Measurements from ENCODE around the gene PIP5K1B.

Gene PIP5K1B

DNA sequence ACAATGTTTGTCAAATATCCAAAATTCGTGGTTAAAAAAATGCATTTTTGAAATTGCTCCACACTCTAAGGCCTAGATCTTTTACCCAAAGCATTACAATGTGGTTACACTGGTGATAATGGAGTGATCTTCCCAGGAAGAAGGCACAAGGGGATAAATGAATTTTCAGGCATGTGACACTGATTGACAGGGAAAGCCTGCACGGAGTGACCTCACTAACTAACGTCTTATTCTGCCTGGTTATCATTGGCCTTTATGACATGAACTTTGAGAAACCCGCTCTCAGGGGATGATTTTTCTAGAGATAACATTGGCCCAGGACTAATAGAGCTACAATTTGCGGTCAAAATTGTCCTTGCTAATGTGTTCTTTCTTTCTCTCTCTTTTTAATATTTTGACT is 171.2 kb downstream of the PIP5K1B start:
- TF ChIP-seq POLR2AphosphoS5 (IDR thresholded peaks at IDR 0.05; ENCODE audit: low read depth, low read length): no peak
- TF ChIP-seq, protein P1, sequence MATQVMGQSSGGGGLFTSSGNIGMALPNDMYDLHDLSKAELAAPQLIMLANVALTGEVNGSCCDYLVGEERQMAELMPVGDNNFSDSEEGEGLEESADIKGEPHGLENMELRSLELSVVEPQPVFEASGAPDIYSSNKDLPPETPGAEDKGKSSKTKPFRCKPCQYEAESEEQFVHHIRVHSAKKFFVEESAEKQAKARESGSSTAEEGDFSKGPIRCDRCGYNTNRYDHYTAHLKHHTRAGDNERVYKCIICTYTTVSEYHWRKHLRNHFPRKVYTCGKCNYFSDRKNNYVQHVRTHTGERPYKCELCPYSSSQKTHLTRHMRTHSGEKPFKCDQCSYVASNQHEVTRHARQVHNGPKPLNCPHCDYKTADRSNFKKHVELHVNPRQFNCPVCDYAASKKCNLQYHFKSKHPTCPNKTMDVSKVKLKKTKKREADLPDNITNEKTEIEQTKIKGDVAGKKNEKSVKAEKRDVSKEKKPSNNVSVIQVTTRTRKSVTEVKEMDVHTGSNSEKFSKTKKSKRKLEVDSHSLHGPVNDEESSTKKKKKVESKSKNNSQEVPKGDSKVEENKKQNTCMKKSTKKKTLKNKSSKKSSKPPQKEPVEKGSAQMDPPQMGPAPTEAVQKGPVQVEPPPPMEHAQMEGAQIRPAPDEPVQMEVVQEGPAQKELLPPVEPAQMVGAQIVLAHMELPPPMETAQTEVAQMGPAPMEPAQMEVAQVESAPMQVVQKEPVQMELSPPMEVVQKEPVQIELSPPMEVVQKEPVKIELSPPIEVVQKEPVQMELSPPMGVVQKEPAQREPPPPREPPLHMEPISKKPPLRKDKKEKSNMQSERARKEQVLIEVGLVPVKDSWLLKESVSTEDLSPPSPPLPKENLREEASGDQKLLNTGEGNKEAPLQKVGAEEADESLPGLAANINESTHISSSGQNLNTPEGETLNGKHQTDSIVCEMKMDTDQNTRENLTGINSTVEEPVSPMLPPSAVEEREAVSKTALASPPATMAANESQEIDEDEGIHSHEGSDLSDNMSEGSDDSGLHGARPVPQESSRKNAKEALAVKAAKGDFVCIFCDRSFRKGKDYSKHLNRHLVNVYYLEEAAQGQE (IDR thresholded peaks at IDR 0.05; ENCODE audit: insufficient read depth in 1 of 2, low read depth in 2 of 2, low read length in 2 of 2): no peak
- TF ChIP-seq FOXP2 (optimal IDR thresholded peaks at IDR 0.05; ENCODE audit: borderline replicate concordance, extremely low read depth, extremely low read length, insufficient read depth): no peak

- no peak for TF ChIP-seq FOXP2 (optimal IDR thresholded peaks at IDR 0.05; ENCODE audit: borderline replicate concordance, extremely low read depth, extremely low read length, insufficient read depth)
- TF ChIP-seq, protein P1 (IDR thresholded peaks at IDR 0.05; ENCODE audit: insufficient read depth in 1 of 2, low read depth in 2 of 2, low read length in 2 of 2): no peak
- TF ChIP-seq SIN3A (IDR thresholded peaks at IDR 0.05; ENCODE audit: borderline replicate concordance, insufficient read depth, low read length): no peak
- TF ChIP-seq TAF1 (IDR thresholded peaks at IDR 0.05; ENCODE audit: borderline replicate concordance, insufficient read depth, low read length): no peak
- TF ChIP-seq POLR2AphosphoS5 (IDR thresholded peaks at IDR 0.05; ENCODE audit: low read depth, low read length): no peak
Observed at GRCh38 chr9:68876681-68877080, 171.6 kb downstream of the PIP5K1B start.

DNA sequence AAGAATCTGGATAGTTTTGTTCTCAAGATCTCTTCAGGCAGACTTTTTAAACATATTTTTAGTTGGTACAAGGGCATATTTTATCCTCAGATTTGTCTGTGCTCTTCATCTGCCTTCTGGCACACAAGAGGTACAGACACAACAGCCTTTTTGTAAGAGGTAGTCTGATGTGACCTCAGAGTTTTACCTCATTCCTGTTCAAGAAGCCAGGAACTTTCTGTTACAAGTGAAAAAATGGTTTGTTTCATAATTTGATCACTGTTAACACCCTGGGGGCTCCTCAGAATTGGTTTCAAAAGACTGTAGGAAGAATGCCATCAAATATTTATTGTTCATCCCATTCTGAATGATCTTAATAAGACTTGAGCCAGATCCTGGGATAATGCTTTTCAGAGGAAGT is 172.2 kb downstream of the PIP5K1B start:
- TF ChIP-seq, protein P1 (IDR thresholded peaks at IDR 0.05; ENCODE audit: insufficient read depth in 1 of 2, low read depth in 2 of 2, low read length in 2 of 2): no peak
- TF ChIP-seq SIN3A (IDR thresholded peaks at IDR 0.05; ENCODE audit: borderline replicate concordance, insufficient read depth, low read length) (no peak), TAF1 (IDR thresholded peaks at IDR 0.05; ENCODE audit: borderline replicate concordance, insufficient read depth, low read length) (no peak), FOXP2 (optimal IDR thresholded peaks at IDR 0.05; ENCODE audit: borderline replicate concordance, extremely low read depth, extremely low read length, insufficient read depth) (no peak), POLR2AphosphoS5 (IDR thresholded peaks at IDR 0.05; ENCODE audit: low read depth, low read length) (no peak)

DNA sequence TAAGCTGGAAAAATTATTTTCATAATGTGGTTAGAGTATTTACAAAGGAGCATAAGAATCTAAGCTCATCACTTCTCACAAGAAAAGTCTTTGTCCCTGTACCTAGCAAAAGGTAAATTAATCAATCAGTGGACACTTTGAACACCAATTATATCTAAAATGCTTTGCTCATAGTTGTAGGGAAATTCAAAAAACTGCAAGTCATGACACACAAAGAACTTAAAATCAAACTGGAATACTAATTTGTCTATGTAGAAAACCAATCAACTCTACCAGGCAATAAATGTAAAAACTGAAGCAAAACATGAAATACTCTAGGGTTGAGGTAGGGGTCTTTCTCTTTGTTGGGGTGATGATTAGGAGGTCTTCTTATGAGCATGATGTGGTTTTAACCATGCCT is 173.4 kb downstream of the PIP5K1B start:
- no peak for TF ChIP-seq FOXP2 (optimal IDR thresholded peaks at IDR 0.05; ENCODE audit: borderline replicate concordance, extremely low read depth, extremely low read length, insufficient read depth)
- no peak for TF ChIP-seq POLR2AphosphoS5 (IDR thresholded peaks at IDR 0.05; ENCODE audit: low read depth, low read length)
- TF ChIP-seq SIN3A (IDR thresholded peaks at IDR 0.05; ENCODE audit: borderline replicate concordance, insufficient read depth, low read length): no peak
- TF ChIP-seq, protein P1 (IDR thresholded peaks at IDR 0.05; ENCODE audit: insufficient read depth in 1 of 2, low read depth in 2 of 2, low read length in 2 of 2): no peak
- no peak for TF ChIP-seq TAF1 (IDR thresholded peaks at IDR 0.05; ENCODE audit: borderline replicate concordance, insufficient read depth, low read length)

- TF ChIP-seq FOXP2 (optimal IDR thresholded peaks at IDR 0.05; ENCODE audit: borderline replicate concordance, extremely low read depth, extremely low read length, insufficient read depth): no peak
- TF ChIP-seq, protein P1 (IDR thresholded peaks at IDR 0.05; ENCODE audit: insufficient read depth in 1 of 2, low read depth in 2 of 2, low read length in 2 of 2): no peak
- TF ChIP-seq TAF1 (IDR thresholded peaks at IDR 0.05; ENCODE audit: borderline replicate concordance, insufficient read depth, low read length): no peak
- TF ChIP-seq POLR2AphosphoS5 (IDR thresholded peaks at IDR 0.05; ENCODE audit: low read depth, low read length): no peak
- TF ChIP-seq SIN3A (IDR thresholded peaks at IDR 0.05; ENCODE audit: borderline replicate concordance, insufficient read depth, low read length): no peak
Observed at GRCh38 chr9:68883224-68883623, 178.2 kb downstream of the PIP5K1B start.

All from PFSK-1 (cell line).